K562 (cell line): ENCODE results near the gene SEBOX. TPM values are rescaled to one million over a fixed set of nuclear protein-coding genes. Genes with fewer than 3 reads are reported as not detected.

Experiments used
- ATAC-seq: fragments of 200-7000 bp; cut with Tn5 transposase; 3 replicates; pipeline ENCODE4 v1.9.1; 2020; ENCODE audit warnings: moderate library complexity
- BruUV-seq: library from RNA; stranded (reverse); fragments of 400-500 nt; replicated peaks from 2 replicates; lab custom pipeline; 2021; lab: Mats Ljungman, UMichigan
- CTCF ChIA-PET: fragments of 300-600 bp; formaldehyde crosslinking; extraction: SDS; loops from one replicate; lab custom pipeline; 2021; ENCODE audit warnings: low intra/inter-chr PET ratio; lab: Yijun Ruan, JAX
- POLR2A ChIA-PET: fragments of 300-600, 350-650 bp; sonication (Branson Sonifier 250); formaldehyde crosslinking; extraction: SDS; loops from one replicate; lab custom pipeline; 2021; ENCODE audit warnings: antibody characterized with exemption, inconsistent platforms; lab: Yijun Ruan, JAX
- DNase-seq, 4 experiments: peaks; one replicate each; pipeline versions ENCODE4 v3.0.0 to v3.0.0-alpha.2; 2011 to 2018; ENCODE audit warnings: low spot score in 3 of 4, mixed read lengths in 3 of 4; ENCODE audit errors: extremely low read depth in 1 of 4
- FAIRE-seq: peaks from 2 replicates; lab custom pipeline; 2011; peaks lifted over from hg19 to GRCh38; lab: Jason Lieb, UNC
- H2AFZ ChIP-seq: 2 replicates; pipeline ENCODE4 v1.6.0; 2011; ENCODE audit warnings: low read depth, low read length, control low read depth, inconsistent platforms
- H3K27ac ChIP-seq: fragments of 200-600 bp; 3 replicates; pipeline ENCODE4 v1.8.0; 2011; ENCODE audit warnings: low read depth, mild to moderate bottlenecking, control low read depth, inconsistent platforms, low read length, moderate library complexity, mixed read lengths; ENCODE audit errors: extremely low read depth
- H3K27me3 ChIP-seq, 2 experiments: fragments of 300-600 bp in 1 of 2; 2 replicates in 1 of 2; 3 replicates in 1 of 2; pipeline versions ENCODE4 v1.6.0 to v1.8.0; 2011; ENCODE audit warnings: inconsistent platforms in 2 of 2, low read length in 2 of 2, mild to moderate bottlenecking in 1 of 2, mixed read lengths in 1 of 2, moderate library complexity in 1 of 2; ENCODE audit not compliant: control insufficient read depth in 2 of 2, insufficient read depth in 2 of 2
- H3K36me3 ChIP-seq: fragments of 300-600 bp; 3 replicates; pipeline ENCODE4 v1.8.0; 2011; ENCODE audit warnings: mild to moderate bottlenecking, low read length, inconsistent platforms; ENCODE audit not compliant: control insufficient read depth, insufficient read depth
- H3K4me1 ChIP-seq, 2 experiments: fragments of 200-600 bp in 1 of 2; replicated peaks in 1 of 2; 2 replicates in 1 of 2; 3 replicates in 1 of 2; pipeline versions ENCODE4 v1.5.1 to v1.8.0; 2011; ENCODE audit warnings: inconsistent platforms in 2 of 2, low read length in 2 of 2, mild to moderate bottlenecking in 1 of 2, mixed read lengths in 1 of 2, moderate library complexity in 1 of 2; ENCODE audit not compliant: control insufficient read depth in 2 of 2, insufficient read depth in 2 of 2
- H3K4me2 ChIP-seq: 2 replicates; pipeline ENCODE4 v1.6.1; 2011; ENCODE audit warnings: low read length, control low read depth, inconsistent platforms, mixed read lengths; ENCODE audit not compliant: insufficient read depth
- H3K4me3 ChIP-seq: fragments of 200-600 bp; sonication (generic), shearing (Covaris generic); 2 replicates; pipeline ENCODE4 v1.5.1; 2016; ENCODE audit warnings: control low read depth, inconsistent platforms
- H3K79me2 ChIP-seq: fragments of 200-600 bp; 3 replicates; pipeline ENCODE4 v1.8.0; 2011; ENCODE audit warnings: low read length, inconsistent platforms; ENCODE audit not compliant: control insufficient read depth, insufficient read depth
- H3K9ac ChIP-seq, 2 experiments: 2 replicates each; pipeline versions ENCODE4 v1.6.0 to v1.6.1; 2011; ENCODE audit warnings: low read depth in 2 of 2, low read length in 2 of 2, control low read depth in 1 of 2, inconsistent platforms in 1 of 2, mild to moderate bottlenecking in 1 of 2, mixed read lengths in 1 of 2; ENCODE audit not compliant: insufficient read depth in 1 of 2
- H3K9me1 ChIP-seq: one replicate; pipeline ENCODE4 v1.6.0; 2011; ENCODE audit warnings: inconsistent platforms, mild to moderate bottlenecking, low read length, moderate library complexity; ENCODE audit not compliant: control insufficient read depth, insufficient read depth
- H3K9me3 ChIP-seq: replicated peaks from 2 replicates; pipeline ENCODE4 v1.5.1; 2011; ENCODE audit warnings: low read depth, low read length, inconsistent platforms; ENCODE audit not compliant: control insufficient read depth, insufficient read depth
- H4K20me1 ChIP-seq: replicated peaks from 2 replicates; pipeline ENCODE4 v1.6.1; 2011; ENCODE audit warnings: low read length, inconsistent platforms, mixed read lengths; ENCODE audit not compliant: control insufficient read depth, insufficient read depth
- CBFA2T2 ChIP-seq: fragments of 450-650 bp; conservative IDR thresholded peaks from 2 replicates; pipeline ENCODE4 v1.6.1; 2017; ENCODE audit warnings: mild to moderate bottlenecking
- CEBPB ChIP-seq: fragments of 450-650 bp; IDR thresholded peaks from 2 replicates; pipeline ENCODE4 v1.6.1; 2016; ENCODE audit warnings: missing genetic modification characterization, missing compliant biosample characterization
- GATAD2A ChIP-seq: fragments of 450-650 bp; IDR thresholded peaks from 2 replicates; pipeline ENCODE4 v1.6.1; 2017
- WGBS: fragments of 100-300 bp; shearing (Covaris generic); methylation state at CpG from one replicate; pipeline ENCODE4 v1.1.6; 2016; ENCODE audit warnings: low coverage, mixed read lengths; ENCODE audit not compliant: insufficient coverage; ENCODE audit errors: missing lambda C conversion rate; 5-methylcytosine and 5-hydroxymethylcytosine counted together
- in situ Hi-C: fragments of 300-500 bp; cut with MboI; formaldehyde crosslinking; loops from 4 replicates; pipeline ENCODE4 v1.15.0; 2018; ENCODE audit warnings: inconsistent platforms, mixed read lengths
- intact Hi-C: fragments of 100-400 bp; cut with micrococcal nuclease; formaldehyde crosslinking; loops from 2 replicates; pipeline ENCODE4 v1.14.2; 2022
- polyA plus RNA-seq, 8 experiments: library from polyadenylated mRNA; depleted of rRNA in 4 of 8; stranded (reverse) in 5 of 8; unstranded in 3 of 8; fragments of >200 nt; fragmentation: Nextera tagmentation in 2 of 8; fragmentation: Illumina TruSeq in 1 of 8; extraction: Ambion mirVana in 2 of 8; extraction: Trizol in 1 of 8; gene quantifications; 2 replicates each; pipeline versions ENCODE4 v1.2.1 to v1.2.3, GENCODE V29; 2011 to 2014; ENCODE audit warnings: inconsistent platforms in 1 of 8, missing spikeins in 1 of 8
- total RNA-seq, 7 experiments: library from RNA; depleted of rRNA in 6 of 7; stranded (reverse); fragments of >200 nt in 6 of 7; fragmentation: Illumina TruSeq in 2 of 7; extraction: Trizol in 2 of 7; gene quantifications; 2 replicates each; pipeline versions ENCODE4 v1.2.1 to v1.2.3, GENCODE V29; 2011 to 2021; ENCODE audit warnings: low replicate concordance in 1 of 7

The SEBOX gene
- total and polyA plus RNA-seq, 9 of the 15 experiments (the other 6 are each of a cell fraction or from before 2014, with no cell fraction given), result not detected

GRCh38 chr17:28324781-28325180 lies 40.2 kb downstream of the SEBOX start:
- Histone ChIP-seq H3K27me3 (no peaks in the 10 kb centered on the region), H3K36me3 (peaks cover 84% of the 10 kb centered on the region), H3K4me2 (no peak overlapping the region), H3K27ac (no peak overlapping the region), H3K4me3 (no peak overlapping the region), H3K9me3 (no peaks in the 10 kb centered on the region; the same call in 1 of the 2 replicates), H3K79me2 (peaks cover 60% of the 10 kb centered on the region), H3K4me1 (peaks cover 11 to 12% of the 10 kb centered on the region in 2 experiments; a peak in 4 of 5 replicates), H3K9ac (no peak overlapping the region), H2AFZ (no peak overlapping the region), H3K9me1 (no peaks in the 10 kb centered on the region), H4K20me1 (0 out of 2 replicates have a peak, but pooled peaks cover 18% of the 10 kb centered on the region)
- intact Hi-C loops, result no loop called here
- TF ChIP-seq CBFA2T2, result no peak
- ChIA-PET POLR2A (interaction anchor here (0.7 to 1.5 kb wide), 2 partner anchors 11 to 32 kb away, joined by 3 to 11 read pairs; partner anchors contain the start of genes IFT20, POLDIP2 and TNFAIP1), CTCF (no interaction called here)
- in situ Hi-C loops, result no loop called here
- BruUV-seq, result no TSS peak
- DNase-seq (no peak), FAIRE-seq (no peak), ATAC-seq (no peak)
- WGBS, result 96% methylated on average over 2 of the region's 3 CpGs

- in situ Hi-C loops, result no loop called here
- 91% methylated on average over 5 of the region's 5 CpGs for WGBS
- DNase-seq (no peak), FAIRE-seq (no peak), ATAC-seq (no peak)
- Histone ChIP-seq H3K27me3 (no peaks in the 10 kb centered on the region), H3K79me2 (peaks cover 65% of the 10 kb centered on the region), H3K9me3 (no peaks in the 10 kb centered on the region; the same call in 1 of the 2 replicates), H3K9me1 (no peaks in the 10 kb centered on the region), H4K20me1 (0 out of 2 replicates have a peak, but pooled peaks cover 18% of the 10 kb centered on the region), H3K9ac (no peak overlapping the region), H3K27ac (no peak overlapping the region), H3K4me2 (no peak overlapping the region), H3K36me3 (peaks cover 82% of the 10 kb centered on the region), H3K4me1 (peaks cover 11 to 14% of the 10 kb centered on the region in 2 experiments; a peak in 4 of 5 replicates), H2AFZ (no peak overlapping the region), H3K4me3 (no peak overlapping the region)
- intact Hi-C loops, result no loop called here
- ChIA-PET CTCF (no interaction called here), POLR2A (interaction anchor here (1.4 kb wide), 1 partner anchor 11 kb away, joined by 5 read pairs; the partner anchor contains the start of genes IFT20 and TNFAIP1)
- peak; percentile 57 for TF ChIP-seq CEBPB
- no peak for TF ChIP-seq GATAD2A
- no TSS peak for BruUV-seq
Observed at GRCh38 chr17:28324267-28324745, 40.7 kb downstream of the SEBOX start.
